NT2/D1 (cell line): Measurements from ENCODE around the gene C20orf202.

Experiments
- DNase-seq: peaks from one replicate; pipeline ENCODE4 v3.0.0-alpha.2; 2011; ENCODE audit warnings: low read depth, low spot score
- H3K27me3 ChIP-seq: 2 replicates; pipeline ENCODE4 v1.6.0; 2011; ENCODE audit warnings: mild to moderate bottlenecking; ENCODE audit not compliant: insufficient read length, insufficient read depth
- H3K36me3 ChIP-seq: 2 replicates; pipeline ENCODE4 v1.6.1; 2011; ENCODE audit warnings: mild to moderate bottlenecking, low read length, mixed read lengths; ENCODE audit not compliant: insufficient read depth, insufficient read length
- H3K4me1 ChIP-seq: 2 replicates; pipeline ENCODE4 v1.5.1; 2011; ENCODE audit not compliant: insufficient read depth, insufficient read length
- H3K4me3 ChIP-seq: 2 replicates; pipeline ENCODE4 v1.5.1; 2011; ENCODE audit warnings: low read depth; ENCODE audit not compliant: insufficient read length
- H3K9ac ChIP-seq: 2 replicates; pipeline ENCODE4 v1.6.0; 2011; ENCODE audit warnings: low read depth; ENCODE audit not compliant: insufficient read length
- H3K9me3 ChIP-seq: 2 replicates; pipeline ENCODE4 v1.5.1; 2011; ENCODE audit warnings: mild to moderate bottlenecking, low read length; ENCODE audit not compliant: insufficient read depth
- SUZ12 ChIP-seq: IDR thresholded peaks from 2 replicates; pipeline ENCODE4 v1.6.1; 2011; ENCODE audit not compliant: insufficient read length, insufficient read depth; ENCODE audit errors: extremely low read depth
- YY1 ChIP-seq: IDR thresholded peaks from 2 replicates; pipeline ENCODE4 v1.6.1; 2011; ENCODE audit not compliant: insufficient read length, insufficient read depth
- ZNF274 ChIP-seq: IDR thresholded peaks from 2 replicates; pipeline ENCODE4 v1.6.1; 2011; ENCODE audit warnings: mild to moderate bottlenecking, low read depth, low read length

C20orf202 gene

GRCh38 chr20:1199964-1200363 lies 3.3 kb upstream of the C20orf202 start:
- Histone ChIP-seq H3K9ac (no peak overlapping the region), H3K9me3 (no peaks in the 10 kb centered on the region), H3K4me1 (no peaks in the 10 kb centered on the region), H3K4me3 (no peak overlapping the region), H3K36me3 (no peaks in the 10 kb centered on the region), H3K27me3 (no peaks in the 10 kb centered on the region)
- DNase-seq, result no peak
- TF ChIP-seq YY1 (no peak), ZNF274 (no peak), SUZ12 (no peak)

DNA sequence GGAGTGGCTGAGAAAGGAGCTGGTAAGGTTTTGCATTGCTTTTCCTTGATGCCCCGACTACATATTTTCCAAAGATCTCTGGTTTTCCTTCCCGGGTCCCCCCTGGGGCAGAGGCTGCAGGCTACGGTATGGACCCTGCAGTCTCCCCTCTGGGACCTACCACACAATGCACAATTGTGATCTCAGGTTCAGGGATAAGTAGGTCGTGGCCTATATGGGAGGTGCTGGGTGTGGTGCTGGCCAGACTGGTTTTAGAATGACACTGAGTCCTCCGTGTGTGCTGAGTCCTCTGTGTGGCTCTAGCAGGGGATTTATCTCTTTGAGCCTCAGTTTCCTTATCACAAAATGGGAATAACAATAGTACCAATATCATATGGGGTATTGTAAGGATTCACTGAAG lies 376 bp downstream of the C20orf202 start:
- Histone ChIP-seq H3K4me1 (no peaks in the 10 kb centered on the region), H3K9me3 (no peaks in the 10 kb centered on the region), H3K9ac (no peak overlapping the region), H3K27me3 (no peaks in the 10 kb centered on the region), H3K36me3 (no peaks in the 10 kb centered on the region), H3K4me3 (no peak overlapping the region)
- DNase-seq, result no peak
- TF ChIP-seq SUZ12 (no peak), ZNF274 (no peak), YY1 (no peak)

DNA sequence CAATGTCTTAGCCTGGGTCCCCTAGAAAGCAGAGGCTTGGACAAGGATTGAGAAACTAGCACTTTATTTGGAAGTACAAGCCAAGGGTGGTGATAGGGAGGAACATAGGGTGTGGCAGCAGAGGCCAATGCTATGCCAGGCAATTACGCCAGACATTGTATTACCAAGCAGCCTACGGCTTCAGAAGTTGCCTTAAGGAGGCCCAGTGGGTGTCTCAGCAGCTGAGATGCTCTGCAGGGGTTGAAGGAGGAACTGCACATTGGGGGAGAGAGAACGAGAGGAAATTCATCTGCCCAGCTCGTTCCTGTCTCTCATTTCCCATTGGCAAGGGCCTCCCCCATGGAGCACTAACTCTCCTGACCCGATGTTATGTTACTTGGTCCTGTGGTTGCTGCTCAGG lies 859 bp downstream of the C20orf202 start:
- TF ChIP-seq ZNF274, result no peak
- TF ChIP-seq SUZ12, result no peak
- no peak for TF ChIP-seq YY1
- H3K9ac ChIP-seq, result no peak overlapping the region
- H3K27me3 ChIP-seq, result no peaks in the 10 kb centered on the region
- H3K4me3 ChIP-seq, result no peak overlapping the region
- no peaks in the 10 kb centered on the region for H3K9me3 ChIP-seq
- DNase-seq, result no peak
- H3K36me3 ChIP-seq, result no peaks in the 10 kb centered on the region
- no peaks in the 10 kb centered on the region for H3K4me1 ChIP-seq

- Histone ChIP-seq H3K4me3 (no peak overlapping the region), H3K36me3 (no peaks in the 10 kb centered on the region), H3K9ac (no peak overlapping the region), H3K9me3 (no peaks in the 10 kb centered on the region), H3K4me1 (no peaks in the 10 kb centered on the region), H3K27me3 (no peaks in the 10 kb centered on the region)
- DNase-seq, result no peak
- TF ChIP-seq SUZ12, result no peak
- TF ChIP-seq YY1, result no peak
- TF ChIP-seq ZNF274, result no peak
Measured at GRCh38 chr20:1204576-1204975, 1.3 kb downstream of the C20orf202 start.

GRCh38 chr20:1205802-1206201 lies 2.5 kb downstream of the C20orf202 start:
- DNase-seq, result no peak
- no peak for TF ChIP-seq SUZ12
- no peaks in the 10 kb centered on the region for H3K27me3 ChIP-seq
- H3K36me3 ChIP-seq, result no peaks in the 10 kb centered on the region
- H3K9ac ChIP-seq, result no peak overlapping the region
- H3K4me3 ChIP-seq, result no peak overlapping the region
- no peaks in the 10 kb centered on the region for H3K4me1 ChIP-seq
- no peaks in the 10 kb centered on the region for H3K9me3 ChIP-seq

DNA sequence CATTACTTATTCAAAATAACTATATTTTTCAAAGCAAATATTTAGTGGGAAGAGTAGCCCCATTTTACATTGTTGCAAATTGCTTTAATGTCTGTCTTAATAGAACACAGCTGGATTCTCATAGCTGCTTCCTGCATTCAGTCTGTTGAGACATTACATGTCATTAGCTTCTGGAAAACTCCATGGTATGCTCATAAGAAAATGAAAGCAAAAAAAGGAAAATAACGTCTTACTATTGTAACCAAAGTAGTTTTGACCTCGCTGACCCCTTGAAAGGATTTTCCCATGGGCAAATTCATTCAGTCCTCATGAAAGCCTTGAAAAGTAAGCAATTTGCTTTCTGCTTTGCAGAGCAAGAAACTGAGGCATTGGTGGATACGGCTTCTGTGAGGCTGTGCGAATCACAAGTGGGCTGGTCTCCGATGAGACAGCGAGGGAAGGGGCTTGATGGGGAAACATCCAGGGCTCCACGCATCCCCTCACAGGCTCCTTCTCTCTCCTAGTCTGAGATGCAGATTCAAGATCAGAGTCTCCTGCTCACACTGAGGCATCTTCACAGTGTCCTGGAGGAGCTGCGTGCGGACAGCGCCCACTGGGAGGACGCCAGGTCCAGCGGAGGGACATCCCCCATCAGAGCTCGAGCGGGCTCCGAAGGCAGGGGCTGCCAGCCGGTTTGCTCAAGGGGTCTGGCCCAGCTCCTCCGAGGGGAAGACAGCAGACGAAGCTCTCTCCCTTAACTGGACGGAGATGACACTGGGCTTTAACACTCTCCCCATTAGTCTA lies 3.3 kb downstream of the C20orf202 start:
- Histone ChIP-seq H3K4me3 (no peak overlapping the region), H3K9me3 (no peaks in the 10 kb centered on the region), H3K4me1 (no peaks in the 10 kb centered on the region), H3K27me3 (no peaks in the 10 kb centered on the region), H3K36me3 (no peaks in the 10 kb centered on the region), H3K9ac (no peak overlapping the region)
- TF ChIP-seq SUZ12, result no peak
- no peak for TF ChIP-seq ZNF274
- no peak for TF ChIP-seq YY1
- DNase-seq, result no peak

DNA sequence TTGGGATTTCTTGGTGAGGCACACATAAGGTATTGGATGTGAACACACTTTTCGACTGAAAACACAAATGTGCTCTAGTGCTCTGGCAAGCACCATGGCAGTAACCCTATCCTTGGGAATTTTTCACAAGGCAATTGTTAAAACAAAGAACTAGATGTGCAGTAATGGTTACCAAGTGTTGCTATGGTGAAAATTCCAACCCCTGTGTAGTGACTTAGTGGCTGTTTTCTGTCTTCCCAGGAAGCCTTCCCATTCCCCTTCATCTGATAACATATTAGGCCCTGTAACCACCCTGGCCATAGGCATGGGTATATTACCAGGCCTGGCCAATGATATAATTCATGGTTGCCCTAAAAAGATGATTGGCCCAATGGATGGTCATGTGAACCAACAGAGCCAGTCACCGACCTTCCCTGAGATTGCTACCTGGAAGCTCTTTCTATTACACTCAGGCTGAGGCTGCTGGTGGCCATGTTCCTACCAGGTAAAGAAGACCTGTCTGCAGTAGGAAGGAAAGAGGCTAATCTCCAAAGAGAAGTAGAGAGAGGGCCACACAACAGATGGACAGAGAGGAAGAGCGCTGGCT lies 4.1 kb downstream of the C20orf202 start:
- H3K4me1 ChIP-seq, result no peaks in the 10 kb centered on the region
- TF ChIP-seq ZNF274, result no peak
- TF ChIP-seq YY1, result no peak
- TF ChIP-seq SUZ12, result no peak
- no peak overlapping the region for H3K4me3 ChIP-seq
- no peaks in the 10 kb centered on the region for H3K36me3 ChIP-seq
- no peak for DNase-seq
- no peaks in the 10 kb centered on the region for H3K9me3 ChIP-seq
- H3K9ac ChIP-seq, result no peak overlapping the region
- H3K27me3 ChIP-seq, result no peaks in the 10 kb centered on the region
